ENCODE results near the gene TEX19.
"Not testable (repeated sequence)": the region's sequence is repeated elsewhere in the genome, so short reads cannot be mapped to it uniquely, and the experiment has no call there.

The TEX19 gene

GRCh38 chr17:82377924-82378740 is 19.1 kb downstream of the TEX19 start:
- no peak for DNase-seq

GRCh38 chr17:82378741-82379021 is 19.6 kb downstream of the TEX19 start:
- no peak for DNase-seq

GRCh38 chr17:82380860-82381702 is 22.0 kb downstream of the TEX19 start:
- no peak for DNase-seq

- DNase-seq, result not testable (repeated sequence)
Measured at GRCh38 chr17:82381703-82382009, 22.6 kb downstream of the TEX19 start.

GRCh38 chr17:82382220-82382932 is 23.3 kb downstream of the TEX19 start:
- not testable (repeated sequence) for DNase-seq

GRCh38 chr17:82382933-82383255 is 23.8 kb downstream of the TEX19 start:
- no peak for DNase-seq

- DNase-seq, result no peak
Measured at GRCh38 chr17:82383411-82383810, 24.4 kb downstream of the TEX19 start.

- no peak for DNase-seq
Measured at GRCh38 chr17:82384051-82384729, 25.1 kb downstream of the TEX19 start.

GRCh38 chr17:82384730-82385481 is 25.9 kb downstream of the TEX19 start:
- no peak for DNase-seq

GRCh38 chr17:82385559-82386254 is 26.7 kb downstream of the TEX19 start:
- DNase-seq, result no peak

GRCh38 chr17:82386255-82386831 is 27.3 kb downstream of the TEX19 start:
- no peak for DNase-seq

- DNase-seq, result no peak
Measured at GRCh38 chr17:82386881-82387704, 28.0 kb downstream of the TEX19 start.

GRCh38 chr17:82387705-82388106 is 28.7 kb downstream of the TEX19 start:
- DNase-seq, result no peak

- DNase-seq, result no peak
Measured at GRCh38 chr17:82388223-82388921, 29.3 kb downstream of the TEX19 start.

GRCh38 chr17:82388922-82389283 is 29.9 kb downstream of the TEX19 start:
- no peak for DNase-seq

GRCh38 chr17:82389379-82389778 is 30.3 kb downstream of the TEX19 start:
- no peak for DNase-seq

GRCh38 chr17:82390015-82390859 is 31.2 kb downstream of the TEX19 start:
- DNase-seq, result no peak

- no peak for DNase-seq
Measured at GRCh38 chr17:82390860-82391435, 31.9 kb downstream of the TEX19 start.
